Measurements from ENCODE around the gene CHMP6. TPM values are rescaled to one million over a fixed set of nuclear protein-coding genes. Genes with fewer than 3 reads are reported as not detected.

CHMP6 gene
- total and polyA plus RNA-seq, 3 experiments from 2014 or later, result 31.2 to 45.1 (median 32.7) TPM

GRCh38 chr17:80981929-80982425, 9.7 kb upstream of the CHMP6 start:
- Histone ChIP-seq H3K27ac (ENCODE audit: low read depth, low read length) (no peak overlapping the region), H3K27me3 (ENCODE audit: insufficient read depth, low read length, poor library complexity, severe bottlenecking) (peaks cover 4% of the 10 kb centered on the region), H3K36me3 (ENCODE audit: insufficient read depth, low read length) (no peaks in the 10 kb centered on the region), H3K4me3 (ENCODE audit: low read length) (no peak overlapping the region), H3K4me1 (ENCODE audit: insufficient read depth, low read length) (no peaks in the 10 kb centered on the region), H3K9me3 (ENCODE audit: low read length) (no peaks in the 10 kb centered on the region)
- CTCF ChIA-PET, result interaction anchor here (1.6 to 1.9 kb wide), 2 partner anchors 116 to 555 kb away, joined by 5 to 7 read pairs; no protein-coding TSS in a partner anchor
- POLR2A ChIA-PET, result no interaction called here
- H3K36me3 Mint-ChIP-seq, result no peaks in the 10 kb centered on the region
- H3K9me3 Mint-ChIP-seq, result no peaks in the 10 kb centered on the region
- H3K4me3 Mint-ChIP-seq, result no peak overlapping the region
- H3K27me3 Mint-ChIP-seq, result peaks cover 13 to 25% of the 10 kb centered on the region in 2 donors
- peaks cover 4 to 12% (median 9%) of the 10 kb centered on the region in 3 donors for H3K4me1 Mint-ChIP-seq
- no peak for DNase-seq
- no peak overlapping the region for H3K27ac Mint-ChIP-seq

- Histone ChIP-seq H3K27me3 (ENCODE audit: insufficient read depth, low read length, poor library complexity, severe bottlenecking) (peaks cover 4% of the 10 kb centered on the region), H3K27ac (ENCODE audit: low read depth, low read length) (no peak overlapping the region), H3K4me1 (ENCODE audit: insufficient read depth, low read length) (no peaks in the 10 kb centered on the region), H3K9me3 (ENCODE audit: low read length) (no peaks in the 10 kb centered on the region), H3K4me3 (ENCODE audit: low read length) (no peak overlapping the region), H3K36me3 (ENCODE audit: insufficient read depth, low read length) (no peaks in the 10 kb centered on the region)
- POLR2A ChIA-PET, result no interaction called here
- DNase-seq, result no peak
- Mint-ChIP-seq H3K27ac (no peak overlapping the region), H3K4me1 (peaks cover 4 to 12% (median 9%) of the 10 kb centered on the region in 3 donors), H3K4me3 (no peak overlapping the region), H3K36me3 (no peaks in the 10 kb centered on the region), H3K27me3 (peaks cover 12 to 22% of the 10 kb centered on the region in 2 donors), H3K9me3 (no peaks in the 10 kb centered on the region)
- CTCF ChIA-PET, result interaction anchor here (1.6 to 1.9 kb wide), 2 partner anchors 117 to 555 kb away, joined by 5 to 7 read pairs; no protein-coding TSS in a partner anchor
These were observed 9.1 kb upstream of the CHMP6 start for GRCh38 chr17:80982426-80982974.

- Histone ChIP-seq H3K36me3 (ENCODE audit: insufficient read depth, low read length) (no peaks in the 10 kb centered on the region), H3K9me3 (ENCODE audit: low read length) (no peaks in the 10 kb centered on the region), H3K27ac (ENCODE audit: low read depth, low read length) (no peak overlapping the region), H3K4me1 (ENCODE audit: insufficient read depth, low read length) (no peaks in the 10 kb centered on the region), H3K27me3 (ENCODE audit: insufficient read depth, low read length, poor library complexity, severe bottlenecking) (peaks cover 4% of the 10 kb centered on the region), H3K4me3 (ENCODE audit: low read length) (no peak overlapping the region)
- Mint-ChIP-seq H3K4me3 (no peak overlapping the region), H3K27ac (no peak overlapping the region), H3K27me3 (peaks cover 9 to 20% of the 10 kb centered on the region in 2 donors), H3K9me3 (no peaks in the 10 kb centered on the region), H3K4me1 (peaks cover 4 to 12% (median 9%) of the 10 kb centered on the region in 3 donors), H3K36me3 (no peaks in the 10 kb centered on the region)
- POLR2A ChIA-PET, result no interaction called here
- CTCF ChIA-PET, result no interaction called here
- no peak for DNase-seq
These were observed 8.1 kb upstream of the CHMP6 start for GRCh38 chr17:80983545-80983944.

GRCh38 chr17:80984749-80985148, 6.9 kb upstream of the CHMP6 start:
- no peaks in the 10 kb centered on the region for H3K9me3 ChIP-seq (ENCODE audit: low read length)
- no peak overlapping the region for H3K27ac ChIP-seq (ENCODE audit: low read depth, low read length)
- Mint-ChIP-seq H3K4me1 (peaks cover 9 to 19% (median 17%) of the 10 kb centered on the region in 3 donors), H3K27ac (no peak overlapping the region), H3K27me3 (peaks cover 4 to 14% of the 10 kb centered on the region in 2 donors), H3K9me3 (no peaks in the 10 kb centered on the region), H3K4me3 (peak overlapping the region in 1 of 7 donors; percentile 29), H3K36me3 (no peaks in the 10 kb centered on the region)
- H3K27me3 ChIP-seq (ENCODE audit: insufficient read depth, low read length, poor library complexity, severe bottlenecking), result peaks cover 4% of the 10 kb centered on the region
- peaks cover 10% of the 10 kb centered on the region for H3K4me1 ChIP-seq (ENCODE audit: insufficient read depth, low read length)
- CTCF ChIA-PET, result interaction anchor here (1.5 kb wide), 1 partner anchor 558 kb away, joined by 5 read pairs; no protein-coding TSS in a partner anchor
- POLR2A ChIA-PET, result no interaction called here
- DNase-seq, result no peak
- H3K4me3 ChIP-seq (ENCODE audit: low read length), result no peak overlapping the region
- H3K36me3 ChIP-seq (ENCODE audit: insufficient read depth, low read length), result no peaks in the 10 kb centered on the region

- H3K27me3 Mint-ChIP-seq, result peaks cover 4% of the 10 kb centered on the region in 2 donors
- Histone ChIP-seq H3K27me3 (ENCODE audit: insufficient read depth, low read length, poor library complexity, severe bottlenecking) (no peaks in the 10 kb centered on the region), H3K27ac (ENCODE audit: low read depth, low read length) (no peak overlapping the region), H3K4me1 (ENCODE audit: insufficient read depth, low read length) (peaks cover 16% of the 10 kb centered on the region), H3K36me3 (ENCODE audit: insufficient read depth, low read length) (no peaks in the 10 kb centered on the region), H3K4me3 (ENCODE audit: low read length) (no peak overlapping the region), H3K9me3 (ENCODE audit: low read length) (no peaks in the 10 kb centered on the region)
- CTCF ChIA-PET, result interaction anchor here (0.8 to 1.2 kb wide), 3 partner anchors 9 to 111 kb away, joined by 3 read pairs; no protein-coding TSS in a partner anchor
- no peaks in the 10 kb centered on the region for H3K36me3 Mint-ChIP-seq
- POLR2A ChIA-PET, result no interaction called here
- no peak for DNase-seq
- H3K27ac Mint-ChIP-seq, result peak overlapping the region in 1 of 8 donors; percentile 63
- H3K9me3 Mint-ChIP-seq, result no peaks in the 10 kb centered on the region
- H3K4me1 Mint-ChIP-seq, result peaks cover 7 to 21% (median 11%) of the 10 kb centered on the region in 3 donors
- H3K4me3 Mint-ChIP-seq, result peak overlapping the region in 1 of 7 donors; percentile 61
These were observed 5.6 kb upstream of the CHMP6 start for GRCh38 chr17:80986046-80986445.

- Histone ChIP-seq H3K9me3 (ENCODE audit: low read length) (no peaks in the 10 kb centered on the region), H3K4me3 (ENCODE audit: low read length) (no peak overlapping the region), H3K27me3 (ENCODE audit: insufficient read depth, low read length, poor library complexity, severe bottlenecking) (no peaks in the 10 kb centered on the region), H3K4me1 (ENCODE audit: insufficient read depth, low read length) (peaks cover 20% of the 10 kb centered on the region), H3K36me3 (ENCODE audit: insufficient read depth, low read length) (no peaks in the 10 kb centered on the region), H3K27ac (ENCODE audit: low read depth, low read length) (no peak overlapping the region)
- Mint-ChIP-seq H3K4me1 (peaks cover 7 to 23% (median 11%) of the 10 kb centered on the region in 3 donors), H3K27ac (peak overlapping the region in 1 of 8 donors; percentile 50), H3K4me3 (no peak overlapping the region), H3K36me3 (peaks cover 0 to 3% (median 0%) of the 10 kb centered on the region in 3 donors), H3K27me3 (peaks cover 4 to 8% of the 10 kb centered on the region in 2 donors), H3K9me3 (no peaks in the 10 kb centered on the region)
- DNase-seq, result no peak
- ChIA-PET CTCF (interaction anchor here (0.8 to 2.3 kb wide), 3 partner anchors 9 to 115 kb away, joined by 3 to 17 read pairs (median 3); no protein-coding TSS in a partner anchor), POLR2A (no interaction called here)
These were observed 4.7 kb upstream of the CHMP6 start for GRCh38 chr17:80986816-80987475.

GRCh38 chr17:80987941-80988461, 3.6 kb upstream of the CHMP6 start:
- Mint-ChIP-seq H3K4me1 (peaks cover 12 to 28% (median 16%) of the 10 kb centered on the region in 3 donors), H3K4me3 (peak overlapping the region in 3 of 7 donors; percentile 6 to 50 (median 10)), H3K9me3 (no peaks in the 10 kb centered on the region), H3K36me3 (peaks cover 0 to 6% (median 0%) of the 10 kb centered on the region in 3 donors), H3K27ac (no peak overlapping the region), H3K27me3 (peaks cover 2 to 7% of the 10 kb centered on the region in 2 donors)
- Histone ChIP-seq H3K27me3 (ENCODE audit: insufficient read depth, low read length, poor library complexity, severe bottlenecking) (no peaks in the 10 kb centered on the region), H3K4me3 (ENCODE audit: low read length) (no peak overlapping the region), H3K27ac (ENCODE audit: low read depth, low read length) (no peak overlapping the region), H3K36me3 (ENCODE audit: insufficient read depth, low read length) (no peaks in the 10 kb centered on the region), H3K4me1 (ENCODE audit: insufficient read depth, low read length) (peaks cover 27% of the 10 kb centered on the region), H3K9me3 (ENCODE audit: low read length) (no peaks in the 10 kb centered on the region)
- no peak for DNase-seq
- CTCF ChIA-PET, result interaction anchor here (0.7 to 2.3 kb wide), 5 partner anchors 12 to 114 kb away, joined by 3 to 17 read pairs (median 3); no protein-coding TSS in a partner anchor
- POLR2A ChIA-PET, result no interaction called here

- Histone ChIP-seq H3K36me3 (ENCODE audit: insufficient read depth, low read length) (no peaks in the 10 kb centered on the region), H3K4me1 (ENCODE audit: insufficient read depth, low read length) (peaks cover 35% of the 10 kb centered on the region), H3K4me3 (ENCODE audit: low read length) (peak overlapping the region; percentile 50), H3K9me3 (ENCODE audit: low read length) (no peaks in the 10 kb centered on the region), H3K27me3 (ENCODE audit: insufficient read depth, low read length, poor library complexity, severe bottlenecking) (no peaks in the 10 kb centered on the region), H3K27ac (ENCODE audit: low read depth, low read length) (no peak overlapping the region)
- Mint-ChIP-seq H3K9me3 (no peaks in the 10 kb centered on the region), H3K27me3 (peaks cover 0 to 4% of the 10 kb centered on the region in 2 donors), H3K36me3 (peaks cover 0 to 10% (median 0%) of the 10 kb centered on the region in 3 donors), H3K4me1 (peaks cover 17 to 36% (median 23%) of the 10 kb centered on the region in 3 donors), H3K27ac (peak overlapping the region in 2 of 8 donors; percentile 51 to 90), H3K4me3 (peak overlapping the region; percentile 71 to 87 (median 82))
- POLR2A ChIA-PET, result no interaction called here
- CTCF ChIA-PET, result interaction anchor here (0.7 to 2.3 kb wide), 15 partner anchors 15 to 116 kb away, joined by 3 to 17 read pairs (median 4); no protein-coding TSS in a partner anchor
- no peak for DNase-seq
These were observed 2.1 kb upstream of the CHMP6 start for GRCh38 chr17:80989586-80989913.

Data from CD8-positive, alpha-beta memory T cell (primary cell).